K562 (cell line): ENCODE results near the gene TPBG. TPM values are rescaled to one million over a fixed set of nuclear protein-coding genes. Genes with fewer than 3 reads are reported as not detected.

ENCODE experiments used
- ATAC-seq: fragments of 200-7000 bp; cut with Tn5 transposase; 3 replicates; pipeline ENCODE4 v1.9.1; 2020; ENCODE audit warnings: moderate library complexity
- Bru-seq: library from RNA; stranded (reverse); fragments of 400-500 nt; gene quantifications from one replicate; lab custom pipeline; 2021; lab: Mats Ljungman, UMichigan
- BruChase-seq, 2 experiments: library from RNA; stranded (reverse); fragments of 400-500 nt; gene quantifications; one replicate each; lab custom pipeline; 2021; lab: Mats Ljungman, UMichigan
- BruUV-seq: library from RNA; stranded (reverse); fragments of 400-500 nt; replicated peaks from 2 replicates; lab custom pipeline; 2021; lab: Mats Ljungman, UMichigan
- CTCF ChIA-PET: fragments of 300-600 bp; formaldehyde crosslinking; extraction: SDS; loops from one replicate; lab custom pipeline; 2021; ENCODE audit warnings: low intra/inter-chr PET ratio; lab: Yijun Ruan, JAX
- POLR2A ChIA-PET: fragments of 300-600, 350-650 bp; sonication (Branson Sonifier 250); formaldehyde crosslinking; extraction: SDS; loops from one replicate; lab custom pipeline; 2021; ENCODE audit warnings: antibody characterized with exemption, inconsistent platforms; lab: Yijun Ruan, JAX
- DNase-seq, 4 experiments: peaks; one replicate each; pipeline versions ENCODE4 v3.0.0 to v3.0.0-alpha.2; 2011 to 2018; ENCODE audit warnings: low spot score in 3 of 4, mixed read lengths in 3 of 4; ENCODE audit errors: extremely low read depth in 1 of 4
- FAIRE-seq: peaks from 2 replicates; lab custom pipeline; 2011; peaks lifted over from hg19 to GRCh38; lab: Jason Lieb, UNC
- H2AFZ ChIP-seq: 2 replicates; pipeline ENCODE4 v1.6.0; 2011; ENCODE audit warnings: low read depth, low read length, control low read depth, inconsistent platforms
- H3K27ac ChIP-seq: fragments of 200-600 bp; 3 replicates; pipeline ENCODE4 v1.8.0; 2011; ENCODE audit warnings: low read depth, mild to moderate bottlenecking, control low read depth, inconsistent platforms, low read length, moderate library complexity, mixed read lengths; ENCODE audit errors: extremely low read depth
- H3K27me3 ChIP-seq, 2 experiments: fragments of 300-600 bp in 1 of 2; 2 replicates in 1 of 2; 3 replicates in 1 of 2; pipeline versions ENCODE4 v1.6.0 to v1.8.0; 2011; ENCODE audit warnings: inconsistent platforms in 2 of 2, low read length in 2 of 2, mild to moderate bottlenecking in 1 of 2, mixed read lengths in 1 of 2, moderate library complexity in 1 of 2; ENCODE audit not compliant: control insufficient read depth in 2 of 2, insufficient read depth in 2 of 2
- H3K36me3 ChIP-seq: fragments of 300-600 bp; 3 replicates; pipeline ENCODE4 v1.8.0; 2011; ENCODE audit warnings: mild to moderate bottlenecking, low read length, inconsistent platforms; ENCODE audit not compliant: control insufficient read depth, insufficient read depth
- H3K4me1 ChIP-seq, 2 experiments: fragments of 200-600 bp in 1 of 2; replicated peaks in 1 of 2; 2 replicates in 1 of 2; 3 replicates in 1 of 2; pipeline versions ENCODE4 v1.5.1 to v1.8.0; 2011; ENCODE audit warnings: inconsistent platforms in 2 of 2, low read length in 2 of 2, mild to moderate bottlenecking in 1 of 2, mixed read lengths in 1 of 2, moderate library complexity in 1 of 2; ENCODE audit not compliant: control insufficient read depth in 2 of 2, insufficient read depth in 2 of 2
- H3K4me2 ChIP-seq: 2 replicates; pipeline ENCODE4 v1.6.1; 2011; ENCODE audit warnings: low read length, control low read depth, inconsistent platforms, mixed read lengths; ENCODE audit not compliant: insufficient read depth
- H3K4me3 ChIP-seq: fragments of 200-600 bp; sonication (generic), shearing (Covaris generic); 2 replicates; pipeline ENCODE4 v1.5.1; 2016; ENCODE audit warnings: control low read depth, inconsistent platforms
- H3K79me2 ChIP-seq: fragments of 200-600 bp; 3 replicates; pipeline ENCODE4 v1.8.0; 2011; ENCODE audit warnings: low read length, inconsistent platforms; ENCODE audit not compliant: control insufficient read depth, insufficient read depth
- H3K9ac ChIP-seq, 2 experiments: 2 replicates each; pipeline versions ENCODE4 v1.6.0 to v1.6.1; 2011; ENCODE audit warnings: low read depth in 2 of 2, low read length in 2 of 2, control low read depth in 1 of 2, inconsistent platforms in 1 of 2, mild to moderate bottlenecking in 1 of 2, mixed read lengths in 1 of 2; ENCODE audit not compliant: insufficient read depth in 1 of 2
- H3K9me1 ChIP-seq: one replicate; pipeline ENCODE4 v1.6.0; 2011; ENCODE audit warnings: inconsistent platforms, mild to moderate bottlenecking, low read length, moderate library complexity; ENCODE audit not compliant: control insufficient read depth, insufficient read depth
- H3K9me3 ChIP-seq: replicated peaks from 2 replicates; pipeline ENCODE4 v1.5.1; 2011; ENCODE audit warnings: low read depth, low read length, inconsistent platforms; ENCODE audit not compliant: control insufficient read depth, insufficient read depth
- H4K20me1 ChIP-seq: replicated peaks from 2 replicates; pipeline ENCODE4 v1.6.1; 2011; ENCODE audit warnings: low read length, inconsistent platforms, mixed read lengths; ENCODE audit not compliant: control insufficient read depth, insufficient read depth
- POLR2G ChIP-seq: fragments of 200-400 bp; formaldehyde crosslinking; IDR thresholded peaks from 2 replicates; pipeline ENCODE4 v1.6.1; 2017; ENCODE audit warnings: low read depth, mild to moderate bottlenecking, antibody characterized with exemption, low read length, moderate library complexity
- SRSF3 ChIP-seq: fragments of 200-400 bp; formaldehyde crosslinking; IDR thresholded peaks from 2 replicates; pipeline ENCODE4 v1.6.1; 2016; ENCODE audit warnings: mild to moderate bottlenecking, low read length, moderate library complexity; ENCODE audit not compliant: insufficient read depth
- TAL1 ChIP-seq: fragments of 450-650 bp; IDR thresholded peaks from 2 replicates; pipeline ENCODE4 v1.6.1; 2016; ENCODE audit warnings: mild to moderate bottlenecking
- TCF7L2 ChIP-seq: fragments of 150-350 bp; IDR thresholded peaks from 2 replicates; pipeline ENCODE4 v1.6.1; 2016; ENCODE audit warnings: low read depth, mild to moderate bottlenecking, low read length, moderate library complexity
- TOE1 ChIP-seq, 2 experiments: fragments of 450-650 bp in 1 of 2; sonication (generic) in 1 of 2; formaldehyde crosslinking in 1 of 2; IDR thresholded peaks; 2 replicates each; pipeline versions ENCODE4 v1.7.1 to v1.8.0; 2016 to 2022; ENCODE audit warnings: borderline replicate concordance in 2 of 2, mild to moderate bottlenecking in 2 of 2, antibody characterized with exemption in 1 of 2, inconsistent platforms in 1 of 2, low read depth in 1 of 2, missing genetic modification reagents in 1 of 2, moderate library complexity in 1 of 2
- WHSC1 ChIP-seq: IDR thresholded peaks from one replicate; pipeline ENCODE4 v1.6.1; 2012; ENCODE audit warnings: low read length, control low read depth, inconsistent platforms
- WGBS: fragments of 100-300 bp; shearing (Covaris generic); methylation state at CpG from one replicate; pipeline ENCODE4 v1.1.6; 2016; ENCODE audit warnings: low coverage, mixed read lengths; ENCODE audit not compliant: insufficient coverage; ENCODE audit errors: missing lambda C conversion rate; 5-methylcytosine and 5-hydroxymethylcytosine counted together
- in situ Hi-C: fragments of 300-500 bp; cut with MboI; formaldehyde crosslinking; loops from 4 replicates; pipeline ENCODE4 v1.15.0; 2018; ENCODE audit warnings: inconsistent platforms, mixed read lengths
- intact Hi-C: fragments of 100-400 bp; cut with micrococcal nuclease; formaldehyde crosslinking; loops from 2 replicates; pipeline ENCODE4 v1.14.2; 2022
- long read RNA-seq, 3 experiments: library from polyadenylated mRNA in 2 of 3; library from RNA in 1 of 3; unstranded in 2 of 3; stranded (forward) in 1 of 3; transcript quantifications; one replicate each; pipeline ENCODE4 v2.0.0, GENCODE V29; 2019 to 2022
- polyA minus RNA-seq, 3 experiments: library from RNA; depleted of rRNA, polyadenylated mRNA; stranded (reverse); fragments of >200 nt; gene quantifications; 2 replicates each; pipeline ENCODE4 v1.2.3, GENCODE V29; 2011
- polyA plus RNA-seq, 8 experiments: library from polyadenylated mRNA; depleted of rRNA in 4 of 8; stranded (reverse) in 5 of 8; unstranded in 3 of 8; fragments of >200 nt; fragmentation: Nextera tagmentation in 2 of 8; fragmentation: Illumina TruSeq in 1 of 8; extraction: Ambion mirVana in 2 of 8; extraction: Trizol in 1 of 8; gene quantifications; 2 replicates each; pipeline versions ENCODE4 v1.2.1 to v1.2.3, GENCODE V29; 2011 to 2014; ENCODE audit warnings: inconsistent platforms in 1 of 8, missing spikeins in 1 of 8
- total RNA-seq, 7 experiments: library from RNA; depleted of rRNA in 6 of 7; stranded (reverse); fragments of >200 nt in 6 of 7; fragmentation: Illumina TruSeq in 2 of 7; extraction: Trizol in 2 of 7; gene quantifications; 2 replicates each; pipeline versions ENCODE4 v1.2.1 to v1.2.3, GENCODE V29; 2011 to 2021; ENCODE audit warnings: low replicate concordance in 1 of 7
- TF ChIP-seq, protein P1 (sequence below), 2 experiments: IDR thresholded peaks; 2 replicates each; pipeline ENCODE4 v1.6.1; 2011; ENCODE audit warnings: borderline replicate concordance in 1 of 2, control low read depth in 1 of 2, low read depth in 1 of 2, low read length in 1 of 2, mild to moderate bottlenecking in 1 of 2, mixed read lengths in 1 of 2, moderate library complexity in 1 of 2; ENCODE audit not compliant: insufficient read depth in 1 of 2, insufficient read length in 1 of 2, poor library complexity in 1 of 2, severe bottlenecking in 1 of 2; ENCODE audit errors: extremely low read depth in 1 of 2
- TF ChIP-seq, protein P2 (sequence below): fragments of 200-800 bp; sonication (Bioruptor generic); IDR thresholded peaks from 2 replicates; pipeline ENCODE4 v1.6.1; 2017; ENCODE audit warnings: missing genetic modification characterization, missing compliant biosample characterization

The TPBG gene, protein sequence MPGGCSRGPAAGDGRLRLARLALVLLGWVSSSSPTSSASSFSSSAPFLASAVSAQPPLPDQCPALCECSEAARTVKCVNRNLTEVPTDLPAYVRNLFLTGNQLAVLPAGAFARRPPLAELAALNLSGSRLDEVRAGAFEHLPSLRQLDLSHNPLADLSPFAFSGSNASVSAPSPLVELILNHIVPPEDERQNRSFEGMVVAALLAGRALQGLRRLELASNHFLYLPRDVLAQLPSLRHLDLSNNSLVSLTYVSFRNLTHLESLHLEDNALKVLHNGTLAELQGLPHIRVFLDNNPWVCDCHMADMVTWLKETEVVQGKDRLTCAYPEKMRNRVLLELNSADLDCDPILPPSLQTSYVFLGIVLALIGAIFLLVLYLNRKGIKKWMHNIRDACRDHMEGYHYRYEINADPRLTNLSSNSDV
- total RNA-seq (2011; cell fraction: chromatin; rRNA removed; ENCODE audit: low replicate concordance), result 1.2 and 1.6 TPM in 2 replicates
- total RNA-seq (2011; cell fraction: nucleolus; rRNA removed), result 0.83 and 0.92 TPM in 2 replicates
- 0.81 and 0.92 TPM in 2 replicates for total RNA-seq (2011; cell fraction: nucleoplasm; rRNA removed)
- 0.18 and 0.73 TPM in 2 replicates for total RNA-seq (2014; rRNA removed)
- total RNA-seq (2014; rRNA removed; fragmentation: Illumina TruSeq; extraction: Trizol), result 0.18 and 0.57 TPM in 2 replicates
- 0.53 and 0.54 TPM in 2 replicates for total RNA-seq (2015; rRNA removed; fragmentation: Illumina TruSeq; extraction: Trizol)
- 0.65 and 0.66 TPM in 2 replicates for total RNA-seq (2021)
- polyA plus RNA-seq (2011; rRNA removed), result 0.28 and 0.36 TPM in 2 replicates
- 0.12 and 0.43 TPM in 2 replicates for polyA plus RNA-seq (2011; cell fraction: cytosol; rRNA removed)
- 1.2 and 2.3 TPM in 2 replicates for polyA plus RNA-seq (2011; cell fraction: nucleus; rRNA removed)
- 0.96 and 3.3 TPM in 2 replicates for polyA plus RNA-seq (2012)
- polyA plus RNA-seq (2014; fragmentation: Illumina TruSeq; extraction: Trizol), result 0.48 and 0.78 TPM in 2 replicates
- under 1 TPM; 0.21 to 0.28 TPM for polyA plus RNA-seq (2014; fragmentation: Nextera tagmentation; extraction: Ambion mirVana)
- 0.88 and 1.3 TPM in 2 replicates for polyA plus RNA-seq (2014; rRNA removed)
- 0.06 and 0.18 TPM in 2 replicates for polyA minus RNA-seq (2011; rRNA and poly(A)+ RNA removed)
- polyA minus RNA-seq (2011; cell fraction: cytosol; rRNA and poly(A)+ RNA removed), result 0.67 and 1.6 TPM in 2 replicates
- 0.54 and 0.67 TPM in 2 replicates for polyA minus RNA-seq (2011; cell fraction: nucleus; rRNA and poly(A)+ RNA removed)
- percentile 41 among the genes with signal in this experiment for Bru-seq, nascent RNA
- BruChase-seq, experiment 1, labeled RNA remaining after a 2-hour chase, result percentile 37 among the genes with signal in this experiment
- percentile 39 among the genes with signal in this experiment for BruChase-seq, experiment 2, labeled RNA remaining after a 6-hour chase
- long read RNA-seq, experiment 1, partial matches to known transcripts, result 3 of 4 reads
- long read RNA-seq, experiment 1, other reads (novel, unspliced or antisense), result 1 of 4 reads
- long read RNA-seq, experiment 2, full-length matches to known transcripts, result 1 of 3 reads
- long read RNA-seq, experiment 2, partial matches to known transcripts, result 1 of 3 reads
- long read RNA-seq, experiment 2, other reads (novel, unspliced or antisense), result 1 of 3 reads
- long read RNA-seq, experiment 3, result 0 reads

DNA sequence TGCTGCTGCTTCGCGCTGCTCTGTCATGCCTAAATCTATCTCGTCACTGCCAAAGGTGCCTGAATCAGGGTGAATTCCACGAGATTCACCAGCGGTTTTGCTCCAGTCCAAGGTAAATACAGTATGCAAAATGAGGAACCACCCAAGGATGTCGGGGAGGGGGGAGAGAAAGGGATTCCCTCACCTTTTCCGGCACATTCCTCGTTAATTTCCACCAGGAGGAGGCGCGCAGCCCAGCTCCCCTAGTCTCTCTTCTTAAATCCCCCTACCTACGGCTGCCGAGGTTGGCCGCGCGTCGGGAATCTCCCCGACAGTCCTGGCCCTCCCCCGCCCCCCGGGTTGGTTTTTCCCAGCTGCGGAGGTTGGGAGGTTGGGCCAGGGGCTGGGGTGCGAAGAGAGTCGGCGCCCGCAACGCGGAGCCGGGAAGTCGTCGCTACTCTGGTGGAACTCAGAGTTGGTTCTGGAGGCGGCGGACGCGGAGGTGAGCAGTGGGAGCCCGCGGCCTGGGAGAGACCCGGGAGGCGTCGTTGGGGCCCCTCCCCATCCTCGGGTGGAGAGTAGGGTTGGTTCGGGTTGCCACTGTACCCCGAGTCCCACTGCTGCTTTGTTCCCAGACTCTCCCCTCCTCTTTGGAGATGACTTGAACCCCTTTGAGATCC, at the start of gene TPBG:
TPBG (plus strand) TSS at position 390 of the 659 bp plus-strand sequence. CDS start 1,145 bp downstream, outside the sequence.
- Histone ChIP-seq H3K9me3 (no peaks in the 10 kb centered on the region), H3K36me3 (no peaks in the 10 kb centered on the region), H4K20me1 (no peaks in the 10 kb centered on the region), H3K4me3 (peak within 1 kb of the TSS; percentile 39), H3K27ac (no peak within 1 kb of the TSS), H3K4me2 (peak within 1 kb of the TSS; percentile 53), H3K27me3 (peaks cover 0 to 10% of the 10 kb centered on the region in 2 experiments; a peak in 1 of 5 replicates), H2AFZ (peak within 1 kb of the TSS; percentile 77), H3K79me2 (no peaks in the 10 kb centered on the region), H3K9ac (peak within 1 kb of the TSS in 1 of 2 experiments; percentile 19; a peak in 2 of 4 replicates), H3K9me1 (no peaks in the 10 kb centered on the region), H3K4me1 (peaks cover 0 to 18% of the 10 kb centered on the region in 2 experiments; a peak in 2 of 5 replicates)
- no TSS peak for BruUV-seq
- CTCF ChIA-PET, result interaction anchor here (0.7 kb wide), 1 partner anchor 596 kb away, joined by 4 read pairs; no protein-coding TSS in a partner anchor
- in situ Hi-C loops, result no loop called here
- FAIRE-seq (no peak), DNase-seq (peak; percentile 11 to 30 (median 18)), ATAC-seq (peak; percentile 91)
- intact Hi-C loops, result no loop called here
- 16% methylated on average over 11 of the region's 41 CpGs for WGBS
- POLR2A ChIA-PET, result no interaction called here
- TF ChIP-seq, protein P1, sequence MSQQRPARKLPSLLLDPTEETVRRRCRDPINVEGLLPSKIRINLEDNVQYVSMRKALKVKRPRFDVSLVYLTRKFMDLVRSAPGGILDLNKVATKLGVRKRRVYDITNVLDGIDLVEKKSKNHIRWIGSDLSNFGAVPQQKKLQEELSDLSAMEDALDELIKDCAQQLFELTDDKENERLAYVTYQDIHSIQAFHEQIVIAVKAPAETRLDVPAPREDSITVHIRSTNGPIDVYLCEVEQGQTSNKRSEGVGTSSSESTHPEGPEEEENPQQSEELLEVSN (IDR thresholded peaks at IDR 0.05; ENCODE audit: borderline replicate concordance in 1 of 2, extremely low read depth in 1 of 2, insufficient read depth in 1 of 2, insufficient read length in 1 of 2, low read depth in 1 of 2, low read length in 1 of 2, poor library complexity in 1 of 2, severe bottlenecking in 1 of 2), result peak in 1 of 2 experiments; percentile 24
- TF ChIP-seq TCF7L2, result peak; percentile 77
- peak; percentile 82 for TF ChIP-seq TOE1 (IDR thresholded peaks at IDR 0.05; ENCODE audit: borderline replicate concordance)
- TF ChIP-seq TOE1 (CRISPR knock-in tag; IDR thresholded peaks at IDR 0.05; ENCODE audit: borderline replicate concordance, low read depth), result no peak
- TF ChIP-seq SRSF3, result no peak
- TF ChIP-seq TAL1, result no peak
- TF ChIP-seq WHSC1, result no peak
- TF ChIP-seq, protein P2, sequence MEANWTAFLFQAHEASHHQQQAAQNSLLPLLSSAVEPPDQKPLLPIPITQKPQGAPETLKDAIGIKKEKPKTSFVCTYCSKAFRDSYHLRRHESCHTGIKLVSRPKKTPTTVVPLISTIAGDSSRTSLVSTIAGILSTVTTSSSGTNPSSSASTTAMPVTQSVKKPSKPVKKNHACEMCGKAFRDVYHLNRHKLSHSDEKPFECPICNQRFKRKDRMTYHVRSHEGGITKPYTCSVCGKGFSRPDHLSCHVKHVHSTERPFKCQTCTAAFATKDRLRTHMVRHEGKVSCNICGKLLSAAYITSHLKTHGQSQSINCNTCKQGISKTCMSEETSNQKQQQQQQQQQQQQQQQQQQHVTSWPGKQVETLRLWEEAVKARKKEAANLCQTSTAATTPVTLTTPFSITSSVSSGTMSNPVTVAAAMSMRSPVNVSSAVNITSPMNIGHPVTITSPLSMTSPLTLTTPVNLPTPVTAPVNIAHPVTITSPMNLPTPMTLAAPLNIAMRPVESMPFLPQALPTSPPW (CRISPR knock-in tag), result peak; percentile 46
- TF ChIP-seq POLR2G, result peak; percentile 50
